CD14-positive monocyte (primary cell): Measurements from ENCODE around the gene MAPK4. TPM values are rescaled to one million over a fixed set of nuclear protein-coding genes. Genes with fewer than 3 reads are reported as not detected.

ENCODE experiments used
- DNase-seq, 3 donors: peaks; one replicate each; pipeline ENCODE4 v3.0.0-alpha.2; 2011 to 2022
- H2AFZ ChIP-seq: 2 replicates; pipeline ENCODE4 v1.6.0; 2012; ENCODE audit warnings: mild to moderate bottlenecking, low read depth, low read length, inconsistent platforms; ENCODE audit not compliant: insufficient read depth, poor library complexity, severe bottlenecking
- H3K27ac ChIP-seq, 2 donors: 1 replicate in 1 of 2; 2 replicates in 1 of 2; pipeline ENCODE4 v1.5.1; 2012 to 2013; ENCODE audit warnings: low read length in 2 of 2, control low read depth in 1 of 2, inconsistent platforms in 1 of 2, low read depth in 1 of 2, mild to moderate bottlenecking in 1 of 2
- H3K27me3 ChIP-seq, 2 donors: one replicate each; pipeline versions ENCODE4 v1.6.0 to v1.6.1; 2011 to 2013; ENCODE audit warnings: low read length in 2 of 2; ENCODE audit not compliant: control insufficient read depth in 2 of 2, insufficient read depth in 2 of 2
- H3K36me3 ChIP-seq, 2 donors: replicated peaks in 1 of 2; 1 replicate in 1 of 2; 2 replicates in 1 of 2; pipeline versions ENCODE4 v1.5.1 to v1.6.1; 2012 to 2013; ENCODE audit warnings: low read length in 2 of 2, control low read depth in 1 of 2, inconsistent platforms in 1 of 2, mild to moderate bottlenecking in 1 of 2; ENCODE audit not compliant: insufficient read depth in 2 of 2, control insufficient read depth in 1 of 2
- H3K4me1 ChIP-seq, 2 donors: 1 replicate in 1 of 2; 2 replicates in 1 of 2; pipeline versions ENCODE4 v1.5.1 to v1.6.1; 2012 to 2013; ENCODE audit warnings: low read length in 2 of 2, control low read depth in 1 of 2, inconsistent platforms in 1 of 2, mild to moderate bottlenecking in 1 of 2, moderate library complexity in 1 of 2; ENCODE audit not compliant: insufficient read depth in 2 of 2, control insufficient read depth in 1 of 2
- H3K4me2 ChIP-seq: replicated peaks from 2 replicates; pipeline ENCODE3; 2012; ENCODE audit warnings: low read length, moderate library complexity, mild to moderate bottlenecking; ENCODE audit not compliant: poor library complexity, severe bottlenecking; ENCODE audit errors: extremely low read depth
- H3K4me3 ChIP-seq, 3 experiments: fragments of 200-600 bp in 1 of 3; sonication (generic) in 1 of 3; replicated peaks in 1 of 3; 1 replicate in 2 of 3; 2 replicates in 1 of 3; pipeline ENCODE4 v1.5.1; 2011 to 2013; ENCODE audit warnings: low read length in 3 of 3, mild to moderate bottlenecking in 3 of 3, control low read depth in 2 of 3, low read depth in 2 of 3, inconsistent platforms in 1 of 3, moderate library complexity in 1 of 3
- H3K79me2 ChIP-seq: 2 replicates; pipeline ENCODE4 v1.6.0; 2012; ENCODE audit warnings: mild to moderate bottlenecking, control low read depth, inconsistent platforms, low read length, moderate library complexity; ENCODE audit not compliant: insufficient read depth
- H3K9ac ChIP-seq: 2 replicates; pipeline ENCODE4 v1.6.0; 2017; ENCODE audit warnings: low read length, mild to moderate bottlenecking; ENCODE audit not compliant: insufficient read depth, poor library complexity, severe bottlenecking
- H3K9me3 ChIP-seq, 2 donors: replicated peaks in 1 of 2; 1 replicate in 1 of 2; 2 replicates in 1 of 2; pipeline versions ENCODE4 v1.5.1 to v1.6.1; 2012 to 2013; ENCODE audit warnings: low read length in 2 of 2, control low read depth in 1 of 2; ENCODE audit not compliant: control insufficient read depth in 1 of 2, insufficient read depth in 1 of 2
- H4K20me1 ChIP-seq: 2 replicates; pipeline ENCODE4 v1.6.0; 2012; ENCODE audit warnings: mild to moderate bottlenecking, low read length, control low read depth, moderate library complexity; ENCODE audit not compliant: insufficient read depth
- H3K27ac Mint-ChIP-seq, 7 donors: one replicate each; pipeline ENCODE4 v1.8.0; 2020; ENCODE audit warnings: mild to moderate bottlenecking in 7 of 7, mixed read lengths in 7 of 7, moderate library complexity in 6 of 7, inconsistent platforms in 2 of 7
- H3K27me3 Mint-ChIP-seq, 3 donors: one replicate each; pipeline ENCODE4 v1.8.0; 2021 to 2022; ENCODE audit warnings: low read depth in 3 of 3, mild to moderate bottlenecking in 3 of 3, mixed read lengths in 3 of 3, moderate library complexity in 3 of 3, inconsistent platforms in 1 of 3
- H3K36me3 Mint-ChIP-seq, 2 donors: one replicate each; pipeline ENCODE4 v1.8.0; 2020; ENCODE audit warnings: mixed read lengths in 2 of 2, inconsistent platforms in 1 of 2, mild to moderate bottlenecking in 1 of 2
- H3K4me1 Mint-ChIP-seq: one replicate; pipeline ENCODE4 v1.8.0; 2020; ENCODE audit warnings: mild to moderate bottlenecking, mixed read lengths
- H3K4me3 Mint-ChIP-seq, 2 donors: one replicate each; pipeline ENCODE4 v1.8.0; 2020; ENCODE audit warnings: mild to moderate bottlenecking in 2 of 2, mixed read lengths in 2 of 2, moderate library complexity in 1 of 2
- H3K9me3 Mint-ChIP-seq, 7 donors: one replicate each; pipeline ENCODE4 v1.8.0; 2020 to 2022; ENCODE audit warnings: mixed read lengths in 7 of 7, mild to moderate bottlenecking in 6 of 7, moderate library complexity in 6 of 7, inconsistent platforms in 2 of 7
- CTCF ChIP-seq: fragments of 200-600 bp; IDR thresholded peaks from one replicate; pipeline ENCODE4 v1.8.0; 2022; ENCODE audit warnings: antibody characterized with exemption, mild to moderate bottlenecking
- WGBS: methylation state at CpG from one replicate; pipeline ENCODE4 v1.1.5; 2013; ENCODE audit warnings: missing lambda C conversion rate; ENCODE audit not compliant: insufficient coverage; 5-methylcytosine and 5-hydroxymethylcytosine counted together
- intact Hi-C, 2 donors: fragments of 100-400 bp; cut with micrococcal nuclease; formaldehyde crosslinking; loops; one replicate each; pipeline versions ENCODE4 v1.15.0 to v1.15.1; 2023
- polyA plus RNA-seq, 3 donors: library from polyadenylated mRNA; depleted of rRNA in 1 of 3; unstranded in 2 of 3; stranded (reverse) in 1 of 3; fragments of 300-500 nt in 2 of 3; fragments of >200 nt in 1 of 3; fragmentation: Illumina TruSeq in 2 of 3; gene quantifications; 1 replicate in 2 of 3; 2 replicates in 1 of 3; pipeline ENCODE4 v1.2.3, GENCODE V29; 2012 to 2021

The MAPK4 gene
- polyA plus RNA-seq, 3 donors: not detected

- intact Hi-C loops: no loop called here
These were observed 161.1 kb downstream of the MAPK4 start for GRCh38 chr18:50721006-50721405.

GRCh38 chr18:50721451-50722120 lies 161.7 kb downstream of the MAPK4 start:
- intact Hi-C loops: no loop called here
- Histone ChIP-seq H3K4me2 (no peak overlapping the region), H3K27me3 (no peaks in the 10 kb centered on the region), H4K20me1 (no peaks in the 10 kb centered on the region), H3K27ac (no peak overlapping the region), H3K9ac (no peak overlapping the region), H3K4me3 (no peak overlapping the region), H3K36me3 (no peaks in the 10 kb centered on the region), H3K4me1 (no peaks in the 10 kb centered on the region), H3K79me2 (no peaks in the 10 kb centered on the region), H2AFZ (no peak overlapping the region), H3K9me3 (no peaks in the 10 kb centered on the region)
- no peaks in the 10 kb centered on the region for H3K36me3 Mint-ChIP-seq
- 95% methylated on average over 4 of the region's 4 CpGs for WGBS
- peaks cover 0 to 2% (median 0%) of the 10 kb centered on the region in 3 donors for H3K27me3 Mint-ChIP-seq
- peaks cover 0 to 15% (median 2%) of the 10 kb centered on the region in 7 donors for H3K9me3 Mint-ChIP-seq
- no peak overlapping the region for H3K4me3 Mint-ChIP-seq
- no peak overlapping the region for H3K27ac Mint-ChIP-seq
- no peaks in the 10 kb centered on the region for H3K4me1 Mint-ChIP-seq
- no peak for TF ChIP-seq CTCF
- no peak for DNase-seq

More at GRCh38 chr18:50721006-50721405, 161.1 kb downstream of the MAPK4 start:
- TF ChIP-seq CTCF: no peak
- Histone ChIP-seq H3K4me1 (no peaks in the 10 kb centered on the region), H3K79me2 (no peaks in the 10 kb centered on the region), H3K9me3 (no peaks in the 10 kb centered on the region), H3K4me2 (no peak overlapping the region), H3K36me3 (no peaks in the 10 kb centered on the region), H3K9ac (no peak overlapping the region), H2AFZ (no peak overlapping the region), H3K4me3 (no peak overlapping the region), H4K20me1 (no peaks in the 10 kb centered on the region), H3K27me3 (no peaks in the 10 kb centered on the region), H3K27ac (no peak overlapping the region)
- Mint-ChIP-seq H3K27ac (peak overlapping the region in 1 of 7 donors; percentile 16), H3K36me3 (no peaks in the 10 kb centered on the region), H3K4me1 (no peaks in the 10 kb centered on the region), H3K4me3 (no peak overlapping the region), H3K9me3 (peaks cover 2 to 15% (median 2%) of the 10 kb centered on the region in 7 donors), H3K27me3 (peaks cover 0 to 2% (median 0%) of the 10 kb centered on the region in 3 donors)
- 95% methylated on average over 3 of the region's 4 CpGs for WGBS
- no peak for DNase-seq
